Liver (tissue), 3 donors: ENCODE results near the gene ANGEL2.

Source experiments
- GABPA ChIP-seq, 2 donors: IDR thresholded peaks in 1 of 2; conservative IDR thresholded peaks in 1 of 2; 2 replicates each; pipeline ENCODE4 v1.6.1; 2016; ENCODE audit warnings: antibody characterized with exemption in 2 of 2, mild to moderate bottlenecking in 1 of 2, moderate library complexity in 1 of 2
- JUND ChIP-seq, 2 donors: IDR thresholded peaks; 2 replicates each; pipeline ENCODE4 v1.6.1; 2016; ENCODE audit warnings: antibody characterized with exemption in 2 of 2
- RAD21 ChIP-seq, 2 donors: IDR thresholded peaks; 2 replicates each; pipeline ENCODE4 v1.6.1; 2016; ENCODE audit warnings: antibody characterized with exemption in 2 of 2, mild to moderate bottlenecking in 2 of 2
- RXRA ChIP-seq, 2 donors: IDR thresholded peaks; 2 replicates each; pipeline ENCODE4 v1.6.1; 2017 to 2018; ENCODE audit warnings: antibody characterized with exemption in 2 of 2, mild to moderate bottlenecking in 1 of 2
- TAF1 ChIP-seq: conservative IDR thresholded peaks from 2 replicates; pipeline ENCODE4 v1.6.1; 2016; ENCODE audit warnings: antibody characterized with exemption, mild to moderate bottlenecking
- TF ChIP-seq, protein P1 (sequence below): fragments of 150-350 bp; IDR thresholded peaks from 2 replicates; pipeline ENCODE4 v1.5.1; 2017; ENCODE audit warnings: improper control_type of control experiment, low read depth, low read length; ENCODE audit not compliant: missing input control
- TF ChIP-seq, protein P2 (sequence below): IDR thresholded peaks from 2 replicates; pipeline ENCODE4 v1.6.1; 2016; ENCODE audit warnings: antibody characterized with exemption
- TF ChIP-seq, protein P3 (sequence below): IDR thresholded peaks from 2 replicates; pipeline ENCODE4 v1.6.1; 2016; ENCODE audit warnings: antibody characterized with exemption, mild to moderate bottlenecking
- TF ChIP-seq, protein P4 (sequence below): IDR thresholded peaks from 2 replicates; pipeline ENCODE4 v1.6.1; 2016; ENCODE audit warnings: antibody characterized with exemption
- donor health status: healthy.
- donor health status: healthy.

DNA sequence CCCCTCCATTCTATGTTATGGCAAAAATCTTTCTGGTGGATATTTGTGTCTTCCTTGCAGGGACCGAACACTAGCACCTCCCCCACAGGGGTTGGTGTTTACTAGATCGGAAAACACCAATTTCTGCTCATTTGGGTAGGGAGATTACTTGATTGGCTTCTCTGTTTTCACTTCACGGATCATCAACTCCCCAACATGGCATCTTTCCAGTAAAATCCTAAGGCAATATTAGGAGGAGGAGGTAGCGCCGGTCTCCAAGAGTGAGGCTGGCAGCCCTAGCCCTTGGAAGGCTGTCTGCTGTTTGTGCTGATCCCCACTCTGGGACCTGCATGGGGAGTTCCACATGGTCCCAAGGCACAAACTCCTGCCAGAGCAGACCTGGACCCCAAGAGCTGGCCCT lies 53.2 kb downstream of the ANGEL2 start:
- TF ChIP-seq, protein P1, sequence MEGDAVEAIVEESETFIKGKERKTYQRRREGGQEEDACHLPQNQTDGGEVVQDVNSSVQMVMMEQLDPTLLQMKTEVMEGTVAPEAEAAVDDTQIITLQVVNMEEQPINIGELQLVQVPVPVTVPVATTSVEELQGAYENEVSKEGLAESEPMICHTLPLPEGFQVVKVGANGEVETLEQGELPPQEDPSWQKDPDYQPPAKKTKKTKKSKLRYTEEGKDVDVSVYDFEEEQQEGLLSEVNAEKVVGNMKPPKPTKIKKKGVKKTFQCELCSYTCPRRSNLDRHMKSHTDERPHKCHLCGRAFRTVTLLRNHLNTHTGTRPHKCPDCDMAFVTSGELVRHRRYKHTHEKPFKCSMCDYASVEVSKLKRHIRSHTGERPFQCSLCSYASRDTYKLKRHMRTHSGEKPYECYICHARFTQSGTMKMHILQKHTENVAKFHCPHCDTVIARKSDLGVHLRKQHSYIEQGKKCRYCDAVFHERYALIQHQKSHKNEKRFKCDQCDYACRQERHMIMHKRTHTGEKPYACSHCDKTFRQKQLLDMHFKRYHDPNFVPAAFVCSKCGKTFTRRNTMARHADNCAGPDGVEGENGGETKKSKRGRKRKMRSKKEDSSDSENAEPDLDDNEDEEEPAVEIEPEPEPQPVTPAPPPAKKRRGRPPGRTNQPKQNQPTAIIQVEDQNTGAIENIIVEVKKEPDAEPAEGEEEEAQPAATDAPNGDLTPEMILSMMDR: no peak
- TF ChIP-seq, protein P2, sequence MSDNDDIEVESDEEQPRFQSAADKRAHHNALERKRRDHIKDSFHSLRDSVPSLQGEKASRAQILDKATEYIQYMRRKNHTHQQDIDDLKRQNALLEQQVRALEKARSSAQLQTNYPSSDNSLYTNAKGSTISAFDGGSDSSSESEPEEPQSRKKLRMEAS: no peak
- TF ChIP-seq GABPA (IDR thresholded peaks at IDR 0.05 in 1 of 2, conservative IDR thresholded peaks at IDR 0.05 in 1 of 2) (no peak), TAF1 (no peak), RAD21 (IDR thresholded peaks at IDR 0.05) (no peak), RXRA (IDR thresholded peaks at IDR 0.05) (no peak), JUND (IDR thresholded peaks at IDR 0.05) (no peak)
- TF ChIP-seq, protein P3, sequence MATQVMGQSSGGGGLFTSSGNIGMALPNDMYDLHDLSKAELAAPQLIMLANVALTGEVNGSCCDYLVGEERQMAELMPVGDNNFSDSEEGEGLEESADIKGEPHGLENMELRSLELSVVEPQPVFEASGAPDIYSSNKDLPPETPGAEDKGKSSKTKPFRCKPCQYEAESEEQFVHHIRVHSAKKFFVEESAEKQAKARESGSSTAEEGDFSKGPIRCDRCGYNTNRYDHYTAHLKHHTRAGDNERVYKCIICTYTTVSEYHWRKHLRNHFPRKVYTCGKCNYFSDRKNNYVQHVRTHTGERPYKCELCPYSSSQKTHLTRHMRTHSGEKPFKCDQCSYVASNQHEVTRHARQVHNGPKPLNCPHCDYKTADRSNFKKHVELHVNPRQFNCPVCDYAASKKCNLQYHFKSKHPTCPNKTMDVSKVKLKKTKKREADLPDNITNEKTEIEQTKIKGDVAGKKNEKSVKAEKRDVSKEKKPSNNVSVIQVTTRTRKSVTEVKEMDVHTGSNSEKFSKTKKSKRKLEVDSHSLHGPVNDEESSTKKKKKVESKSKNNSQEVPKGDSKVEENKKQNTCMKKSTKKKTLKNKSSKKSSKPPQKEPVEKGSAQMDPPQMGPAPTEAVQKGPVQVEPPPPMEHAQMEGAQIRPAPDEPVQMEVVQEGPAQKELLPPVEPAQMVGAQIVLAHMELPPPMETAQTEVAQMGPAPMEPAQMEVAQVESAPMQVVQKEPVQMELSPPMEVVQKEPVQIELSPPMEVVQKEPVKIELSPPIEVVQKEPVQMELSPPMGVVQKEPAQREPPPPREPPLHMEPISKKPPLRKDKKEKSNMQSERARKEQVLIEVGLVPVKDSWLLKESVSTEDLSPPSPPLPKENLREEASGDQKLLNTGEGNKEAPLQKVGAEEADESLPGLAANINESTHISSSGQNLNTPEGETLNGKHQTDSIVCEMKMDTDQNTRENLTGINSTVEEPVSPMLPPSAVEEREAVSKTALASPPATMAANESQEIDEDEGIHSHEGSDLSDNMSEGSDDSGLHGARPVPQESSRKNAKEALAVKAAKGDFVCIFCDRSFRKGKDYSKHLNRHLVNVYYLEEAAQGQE: no peak
- TF ChIP-seq, protein P4, sequence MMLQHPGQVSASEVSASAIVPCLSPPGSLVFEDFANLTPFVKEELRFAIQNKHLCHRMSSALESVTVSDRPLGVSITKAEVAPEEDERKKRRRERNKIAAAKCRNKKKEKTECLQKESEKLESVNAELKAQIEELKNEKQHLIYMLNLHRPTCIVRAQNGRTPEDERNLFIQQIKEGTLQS: no peak
